GM19035 (cell line): ENCODE results near the gene VTI1A.
"Not testable (repeated sequence)": the region's sequence is repeated elsewhere in the genome, so short reads cannot be mapped to it uniquely, and the experiment has no call there.

Experiments used
- ATAC-seq: cut with Tn5 transposase; IDR thresholded peaks from one replicate; pipeline ENCODE4 v1.9.1; 2021; ENCODE audit not compliant: unreplicated experiment

VTI1A gene

DNA sequence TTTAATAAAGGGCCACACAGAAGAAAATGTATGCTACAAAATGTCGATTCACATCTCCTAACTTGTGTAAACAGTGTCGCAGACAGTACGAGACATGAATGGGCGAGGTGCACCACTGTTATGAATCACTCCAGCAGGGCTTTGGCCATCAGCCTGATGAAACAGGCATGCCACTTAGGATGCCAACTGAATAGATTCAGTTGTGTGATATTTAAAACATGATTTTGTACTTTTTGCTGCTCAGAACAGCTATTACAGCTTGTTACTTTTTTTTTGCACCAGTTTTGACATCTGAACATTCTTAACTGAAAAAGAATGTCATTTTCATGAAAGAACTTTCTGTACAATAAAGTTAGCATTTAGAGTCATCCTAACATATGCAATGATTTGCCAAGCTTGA lies 138.1 kb downstream of the VTI1A start:
- no peak for ATAC-seq

DNA sequence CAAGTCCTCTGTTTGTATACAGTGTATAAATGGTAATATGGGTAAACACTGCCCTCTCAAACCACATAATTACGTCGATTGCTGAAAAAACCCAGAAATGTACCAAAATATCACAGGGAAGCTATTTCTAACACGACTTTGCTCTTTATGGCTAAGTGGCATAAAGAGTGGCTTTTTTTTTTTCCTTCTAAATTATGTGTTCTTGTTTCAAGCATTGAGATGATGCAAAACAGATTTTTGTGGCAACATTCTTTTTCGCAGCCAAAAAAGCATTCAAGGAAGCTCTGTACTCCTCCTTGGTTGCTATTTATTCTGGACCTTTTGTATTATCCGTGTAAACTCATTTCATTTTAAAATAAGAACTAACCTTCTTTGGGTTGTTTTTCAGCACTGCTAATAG lies 138.9 kb downstream of the VTI1A start:
- no peak for ATAC-seq

DNA sequence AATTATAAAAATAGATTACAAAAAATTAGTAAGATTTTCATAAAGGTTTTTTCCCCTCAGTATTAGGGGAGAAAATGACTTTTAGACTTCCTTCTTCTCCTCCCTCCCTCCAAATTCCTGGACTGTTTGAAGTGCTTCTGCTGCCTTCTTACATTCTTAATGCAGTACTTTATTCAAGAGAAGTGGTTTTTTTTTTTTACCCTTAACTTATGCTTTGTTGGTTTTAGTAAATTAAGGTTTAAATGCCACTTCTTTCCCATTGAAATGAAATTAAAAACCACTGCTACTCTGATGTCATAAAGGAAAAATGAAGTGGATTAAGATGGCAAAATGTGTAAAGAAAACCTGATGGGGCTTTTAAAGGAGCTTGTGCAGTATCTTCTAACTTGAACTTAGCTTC lies 140.7 kb downstream of the VTI1A start:
- no peak for ATAC-seq

DNA sequence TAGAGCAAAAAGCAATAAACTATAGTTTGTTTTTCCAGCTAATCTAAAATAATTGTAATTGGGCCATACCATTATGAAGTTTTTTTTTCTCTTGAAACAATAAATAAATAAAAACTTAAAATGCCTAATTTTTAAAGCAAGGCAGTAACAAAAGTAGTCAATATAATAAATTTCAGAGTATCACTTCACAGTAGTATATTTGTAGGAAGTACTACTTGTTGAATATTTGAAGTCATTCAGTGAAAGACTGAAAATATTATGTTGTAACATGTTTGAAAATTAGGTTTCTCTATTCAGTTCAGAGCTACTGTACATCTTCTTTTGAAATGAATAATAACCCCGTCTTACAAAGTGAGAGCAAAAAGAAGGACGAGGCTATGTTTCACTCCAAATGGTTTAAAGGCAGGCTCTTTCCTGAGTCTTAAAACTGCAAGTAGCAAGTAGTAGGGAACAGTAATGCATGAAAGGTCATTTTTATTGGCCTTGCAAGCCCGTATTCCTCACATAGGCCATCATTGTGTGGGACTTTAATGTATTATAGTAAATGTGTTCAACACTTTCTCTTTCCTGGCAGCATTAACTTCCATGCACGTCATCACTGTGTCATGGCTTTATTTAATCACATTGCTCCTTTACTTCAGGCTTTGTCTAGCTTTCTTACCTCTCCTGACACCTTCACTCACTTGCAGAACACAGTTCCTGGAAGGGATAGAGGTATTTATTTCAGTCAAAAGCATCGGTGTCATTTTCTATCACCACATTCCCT lies 141.4 kb downstream of the VTI1A start:
- ATAC-seq, result no peak

DNA sequence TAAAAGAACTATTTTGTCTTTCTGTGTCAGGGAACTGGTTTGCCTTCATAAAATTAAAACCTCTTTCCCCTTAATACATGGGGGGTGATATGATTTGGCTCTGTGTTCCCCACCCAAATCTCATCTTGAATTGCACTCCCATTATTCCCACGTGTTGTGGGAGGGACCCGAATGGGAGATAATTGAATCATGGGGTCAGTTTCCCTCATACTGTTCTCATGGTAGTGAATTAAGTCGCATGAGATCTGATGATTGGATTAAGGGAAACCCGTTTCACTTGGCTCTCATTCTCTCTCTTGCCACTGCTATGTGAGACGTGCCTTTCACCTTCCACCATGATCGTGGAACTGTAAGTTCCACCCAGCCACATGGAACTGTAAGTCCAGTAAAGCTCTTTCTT lies 142.1 kb downstream of the VTI1A start:
- no peak for ATAC-seq

DNA sequence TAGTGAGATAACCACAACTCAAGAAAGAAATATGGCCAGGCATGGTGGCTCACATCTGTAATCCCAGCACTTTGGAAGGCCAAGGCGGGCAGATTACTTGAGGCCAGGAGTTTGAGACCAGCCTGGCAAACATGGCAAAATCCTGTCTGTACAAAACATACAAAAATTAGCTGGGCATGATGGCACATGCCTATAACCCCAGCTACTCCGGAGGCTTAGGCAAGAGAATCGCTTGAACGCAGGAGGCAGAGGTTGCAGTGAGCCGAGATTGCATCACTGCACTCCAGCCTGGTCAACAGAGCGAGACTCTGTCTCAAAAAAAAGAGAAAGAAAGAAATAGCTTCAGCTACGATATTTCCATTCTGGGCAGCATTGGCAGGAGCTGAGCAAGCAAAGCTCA lies 143.8 kb downstream of the VTI1A start:
- ATAC-seq, result not testable (repeated sequence)

DNA sequence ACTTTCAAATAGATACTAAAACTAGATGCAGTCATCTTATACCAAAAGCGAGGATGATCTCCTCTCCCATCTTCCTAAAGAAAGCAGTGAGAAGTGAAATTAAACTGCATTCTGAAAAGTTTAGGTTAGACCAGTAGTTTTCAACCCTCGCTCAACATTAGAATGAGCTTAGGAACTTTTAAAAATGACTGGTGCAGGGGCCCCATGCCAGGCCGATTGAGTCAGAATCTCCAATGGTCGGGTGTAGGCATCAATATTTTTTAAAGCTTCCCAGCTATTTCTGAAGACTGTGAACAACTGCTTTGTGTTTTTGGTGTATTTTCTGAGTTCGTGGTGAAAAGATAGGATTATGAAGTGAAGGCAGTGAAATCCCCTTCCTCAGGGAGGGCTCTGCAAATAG lies 146.0 kb downstream of the VTI1A start:
- ATAC-seq, result no peak

DNA sequence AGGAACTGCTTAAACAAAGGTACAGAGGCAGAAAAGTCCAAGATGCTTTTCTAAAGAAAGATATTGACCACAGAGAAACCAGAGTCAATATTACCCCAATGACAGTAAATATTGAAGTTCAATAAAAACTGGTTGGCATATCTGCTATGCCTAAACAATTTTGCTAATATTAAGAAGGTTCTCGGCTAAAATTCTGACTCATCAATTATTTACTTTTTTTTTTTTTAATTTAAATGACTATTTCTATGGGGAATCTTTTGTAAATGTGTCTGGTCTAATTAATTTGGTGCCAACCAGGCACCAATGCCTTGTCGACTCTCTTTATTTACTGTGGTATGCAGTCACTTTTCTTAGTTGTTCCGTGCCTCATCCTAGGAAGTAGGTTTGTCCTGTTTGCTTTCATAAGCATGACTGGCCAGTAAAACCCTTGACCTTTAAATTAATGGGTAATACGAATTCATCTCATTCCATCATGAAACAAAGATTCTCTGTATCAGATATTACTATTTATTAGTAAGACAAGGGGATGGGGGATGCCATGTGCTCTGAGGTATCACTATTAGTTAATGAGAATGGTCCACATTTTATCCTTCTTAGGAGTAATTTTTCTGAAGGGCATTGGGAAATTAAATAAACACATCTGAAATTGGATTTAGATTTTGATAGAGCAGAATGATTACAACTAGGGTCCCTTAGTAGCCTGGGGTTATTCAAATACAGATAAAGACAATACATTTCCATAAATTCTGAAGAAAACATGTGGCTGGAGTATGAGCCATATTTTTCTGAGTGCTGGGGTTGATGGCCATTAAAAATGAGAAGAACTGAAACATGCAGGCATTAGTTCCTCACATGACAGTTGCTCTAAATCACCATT lies 154.4 kb downstream of the VTI1A start:
- ATAC-seq, result no peak

DNA sequence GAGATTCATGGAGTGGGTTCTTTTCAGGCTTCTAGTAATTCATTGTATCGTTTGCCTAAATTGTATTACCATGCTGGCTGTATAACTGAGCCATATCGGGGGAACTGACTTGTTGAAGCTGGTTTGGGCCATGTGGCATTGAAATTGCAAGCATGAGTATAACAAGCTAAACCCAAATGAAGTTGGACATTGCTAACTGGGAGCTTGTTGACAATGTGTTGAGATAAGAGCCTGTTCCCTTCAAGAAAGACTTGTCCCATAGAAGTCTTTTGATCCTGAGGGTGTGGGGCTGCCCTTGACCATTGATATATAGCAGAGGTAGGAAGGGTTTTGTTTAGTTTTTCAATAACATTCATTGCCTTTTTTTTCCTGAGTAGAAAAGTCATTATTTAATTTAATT lies 156.0 kb downstream of the VTI1A start:
- ATAC-seq, result no peak

DNA sequence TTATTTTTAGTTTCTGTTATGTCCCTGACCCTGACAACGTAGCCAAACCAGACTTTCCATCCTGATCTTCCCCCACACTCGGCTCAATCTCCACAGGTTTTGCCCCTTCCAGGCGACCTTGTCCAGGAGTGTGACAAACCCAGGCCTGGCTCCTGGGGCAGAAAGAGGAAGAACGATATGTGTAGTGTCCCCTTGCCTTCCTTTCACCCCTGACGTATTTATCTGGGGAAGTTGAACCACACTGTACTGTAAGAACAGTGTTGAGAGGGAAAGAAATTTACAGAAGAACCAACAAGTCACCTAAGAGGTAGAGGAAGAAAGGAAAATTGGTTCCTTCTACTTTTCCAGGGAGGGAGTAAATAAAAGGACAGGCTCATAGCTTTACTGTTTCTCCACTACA lies 158.0 kb downstream of the VTI1A start:
- no peak for ATAC-seq

DNA sequence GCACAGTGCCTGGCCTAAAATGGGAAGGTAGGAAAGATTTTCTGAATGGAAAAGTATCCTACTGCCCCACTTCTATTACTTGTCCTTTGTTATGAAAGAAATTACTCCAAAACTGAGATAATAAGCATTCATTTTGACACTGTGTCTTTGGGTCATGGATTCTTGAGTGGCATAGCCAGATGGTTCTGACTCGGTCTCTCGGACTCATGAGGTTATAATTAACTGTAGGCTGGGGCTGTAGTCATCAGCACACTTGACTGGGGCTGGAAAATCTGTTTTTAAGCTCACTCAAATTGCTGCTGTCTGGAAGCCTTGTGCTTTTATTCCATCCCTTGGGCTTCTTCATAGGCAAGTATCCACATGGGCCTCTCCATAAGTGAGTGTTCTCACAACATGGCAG lies 160.5 kb downstream of the VTI1A start:
- no peak for ATAC-seq

DNA sequence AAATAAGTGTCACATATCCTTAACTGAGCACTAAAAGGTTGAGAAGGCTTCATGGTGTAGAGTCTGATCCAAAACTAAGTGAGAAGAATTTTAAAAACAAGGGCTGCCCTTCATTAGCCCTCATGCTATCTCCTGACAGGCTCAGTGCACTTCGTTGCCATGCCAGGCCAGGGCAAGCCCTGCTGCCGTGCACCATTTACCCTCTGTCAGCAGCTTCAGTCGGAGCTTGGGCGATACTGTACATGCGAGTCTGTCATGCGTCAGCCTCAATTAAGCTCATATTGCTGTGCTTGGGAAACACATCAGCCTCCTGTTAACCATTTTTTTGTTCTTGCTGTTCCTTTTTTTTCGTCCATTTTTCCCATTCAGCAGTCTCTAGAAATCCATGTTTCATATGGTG lies 166.6 kb downstream of the VTI1A start:
- no peak for ATAC-seq

DNA sequence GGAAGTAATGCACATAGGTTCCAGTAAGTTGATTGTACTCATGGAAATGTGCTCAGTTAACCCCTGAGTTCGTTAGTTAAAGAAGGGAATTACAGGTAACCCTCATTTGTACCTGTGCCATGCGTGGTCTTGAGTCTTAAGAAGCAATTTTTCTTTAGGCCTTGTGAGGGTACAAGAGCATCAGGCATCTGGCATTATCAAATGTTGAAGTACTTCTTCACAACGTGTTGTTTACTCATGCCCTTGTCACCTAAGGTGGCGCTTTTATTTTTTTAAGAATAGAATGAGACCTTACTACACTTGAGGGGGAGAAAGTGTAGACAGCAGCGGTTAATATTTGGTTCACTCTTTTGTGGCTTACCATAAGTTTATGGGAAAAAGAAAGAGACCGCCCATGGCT lies 167.1 kb downstream of the VTI1A start:
- ATAC-seq, result no peak

DNA sequence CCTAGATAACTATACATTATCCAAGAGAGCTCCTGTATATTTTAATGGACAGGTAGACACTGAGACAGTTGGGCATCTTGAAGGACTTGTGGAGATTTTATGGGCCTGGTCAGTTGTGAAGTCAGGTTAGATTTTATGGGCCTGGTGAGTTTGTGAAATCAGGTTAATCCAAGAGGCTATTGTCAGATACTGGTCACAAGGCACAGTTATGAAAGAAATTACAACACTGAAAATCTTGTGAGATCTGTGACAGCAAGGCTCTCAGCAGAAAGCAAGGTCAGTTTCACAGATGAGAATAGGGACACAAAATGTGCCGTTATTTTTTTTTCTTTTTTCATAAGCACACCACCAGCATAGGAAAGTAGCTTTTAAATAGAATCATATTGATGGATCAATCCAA lies 167.6 kb downstream of the VTI1A start:
- ATAC-seq, result no peak

DNA sequence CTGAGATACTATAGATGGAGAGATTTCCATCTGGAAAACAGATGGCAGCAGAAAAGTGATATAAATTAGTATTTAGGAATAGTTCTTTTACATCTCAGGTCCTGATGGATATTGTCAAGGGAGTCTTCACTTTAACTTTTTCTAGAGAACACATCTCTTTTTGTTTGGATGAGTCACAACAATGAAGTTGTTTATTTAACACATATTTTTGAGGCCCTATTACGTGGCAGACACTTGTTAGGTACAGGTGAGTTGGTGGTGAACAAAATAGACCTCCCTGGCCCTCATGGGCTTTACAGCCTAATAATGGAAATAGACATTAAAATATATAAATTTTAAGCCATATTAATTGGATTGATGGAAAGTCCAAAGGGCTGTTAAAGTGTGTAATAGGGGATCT lies 168.3 kb downstream of the VTI1A start:
- no peak for ATAC-seq

DNA sequence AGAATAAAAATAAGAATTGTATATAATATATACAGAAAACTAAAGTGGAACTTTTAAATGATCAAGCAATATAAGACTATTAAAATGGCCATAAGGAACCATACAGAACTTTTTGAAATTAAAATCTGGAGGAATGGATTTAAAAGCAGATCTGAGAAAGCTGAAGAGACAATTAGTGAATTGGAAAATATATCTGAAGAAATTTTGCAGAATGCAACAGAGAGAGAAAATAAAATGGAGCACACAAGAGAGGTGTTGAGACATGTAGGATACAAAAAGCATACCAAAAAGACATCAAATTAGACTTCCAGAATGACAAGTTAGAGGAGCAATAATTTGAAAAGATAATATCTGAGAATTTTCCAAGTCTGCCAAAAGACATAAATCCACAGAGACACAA lies 169.6 kb downstream of the VTI1A start:
- ATAC-seq, result no peak

DNA sequence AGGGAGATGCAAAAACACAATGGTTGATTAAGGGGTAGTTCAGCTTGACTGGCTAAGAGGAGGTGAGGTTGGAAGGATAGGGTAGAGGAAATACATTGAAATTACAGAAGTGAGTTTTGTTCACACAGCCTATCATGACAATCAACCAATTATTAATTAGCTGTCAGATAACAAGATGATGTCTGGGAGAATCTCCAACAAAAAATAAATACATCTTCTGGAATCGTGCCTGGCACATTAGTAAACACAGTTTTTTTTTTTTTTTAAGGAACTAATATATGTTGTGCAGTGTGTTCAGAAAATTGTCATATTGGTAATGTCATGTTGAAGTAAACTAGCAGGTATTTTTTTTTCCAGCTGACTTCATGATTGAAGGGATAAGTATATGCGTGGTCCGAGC lies 171.8 kb downstream of the VTI1A start:
- no peak for ATAC-seq

DNA sequence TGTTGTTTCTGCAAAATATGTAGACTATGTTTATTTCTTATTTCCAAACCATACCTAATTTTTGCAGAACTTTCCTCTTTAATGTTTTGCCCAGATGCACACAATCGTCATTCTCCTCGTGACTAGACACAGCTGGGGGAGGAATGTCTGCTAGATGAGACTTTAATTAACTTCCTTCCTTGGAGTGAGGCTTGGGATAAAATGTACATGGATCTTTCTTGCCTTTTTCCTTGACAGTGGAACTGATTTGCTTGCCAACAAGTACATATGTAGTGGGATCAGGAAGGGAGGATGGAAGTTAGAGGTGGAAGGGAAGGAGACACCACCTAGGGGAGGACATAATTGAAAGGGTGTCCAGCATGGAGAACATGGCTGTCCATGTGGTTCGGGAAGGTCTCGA lies 172.5 kb downstream of the VTI1A start:
- no peak for ATAC-seq

DNA sequence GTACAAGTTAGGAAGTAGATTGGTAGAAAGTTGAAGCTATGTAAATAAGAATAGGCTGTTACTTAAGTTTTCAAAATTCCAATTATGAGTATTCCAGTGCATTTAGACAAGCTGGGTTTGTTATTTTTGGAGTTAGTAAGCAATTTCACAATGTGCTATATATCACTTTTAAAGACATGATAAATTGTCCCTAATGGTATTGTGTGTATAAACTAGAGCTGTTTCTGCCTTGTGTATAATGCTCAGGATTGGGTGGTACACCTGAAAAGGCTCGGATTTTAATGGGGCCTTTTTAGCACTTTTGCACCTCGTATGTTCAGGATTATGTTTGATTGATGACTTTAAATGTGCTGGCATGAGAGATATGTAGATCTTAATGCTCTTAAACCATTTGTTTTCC lies 175.8 kb downstream of the VTI1A start:
- ATAC-seq, result no peak

DNA sequence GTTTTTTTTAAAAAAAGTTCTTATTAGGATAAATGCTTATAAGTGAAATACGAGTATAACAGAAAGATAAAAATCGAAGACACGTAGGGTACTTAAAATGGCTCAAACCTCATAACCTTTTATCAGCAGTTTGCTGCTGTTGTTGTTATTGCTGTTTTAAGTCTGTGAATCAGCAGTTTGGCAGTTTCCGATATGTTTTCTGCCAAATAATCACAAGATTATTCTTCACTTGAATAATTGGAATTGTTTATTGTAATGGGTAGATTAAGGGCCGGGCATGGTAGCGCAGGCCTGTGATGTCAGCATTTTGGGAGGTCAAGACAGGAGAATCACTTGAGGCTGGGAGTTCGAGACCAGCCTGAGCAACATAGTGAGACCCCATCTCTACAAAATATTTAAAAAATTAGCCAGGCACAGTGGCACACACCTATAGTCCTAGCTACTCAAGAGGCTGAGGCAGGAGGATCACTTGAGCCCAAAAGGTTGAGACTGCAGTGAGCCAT lies 177.6 kb downstream of the VTI1A start:
- ATAC-seq, result no peak

DNA sequence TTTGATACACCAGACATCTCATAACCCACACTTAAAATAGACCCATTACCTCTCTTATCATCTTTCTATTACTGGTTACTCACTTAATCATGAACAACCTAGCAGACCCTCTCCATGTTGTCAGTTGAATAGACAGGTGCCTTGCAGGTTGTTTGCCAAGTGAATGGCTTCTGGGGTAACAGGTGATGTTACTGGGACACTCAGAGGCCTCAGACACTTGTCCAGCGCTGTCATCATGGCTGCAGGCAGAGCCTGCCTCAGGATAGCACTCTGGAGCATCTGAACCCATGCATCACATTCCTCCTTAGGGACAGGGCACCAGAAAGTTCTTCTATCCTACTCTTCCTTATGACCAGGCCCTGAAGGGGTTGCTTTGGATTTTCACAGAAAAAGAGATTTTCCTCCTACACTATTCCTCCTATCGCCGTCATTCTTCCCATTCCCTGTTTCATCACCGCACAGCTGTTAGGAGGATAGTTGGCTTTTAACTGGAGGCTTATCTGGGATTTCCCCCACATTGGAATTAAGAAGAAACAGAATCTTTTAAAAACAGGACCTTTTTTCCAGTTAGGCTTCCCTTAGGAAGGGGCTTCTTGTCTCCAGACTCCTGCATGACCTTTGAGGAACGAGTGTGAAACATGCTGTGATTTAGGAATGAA lies 182.1 kb downstream of the VTI1A start:
- ATAC-seq, result no peak
